Mesodermal cell (in vitro differentiated cells): ENCODE data around the gene SOX21.
"Not testable (repeated sequence)": the region's sequence is repeated elsewhere in the genome, so short reads cannot be mapped to it uniquely, and the experiment has no call there.

Source experiments
- H3K27ac ChIP-seq: 2 replicates; pipeline ENCODE4 v1.7.0; 2013; ENCODE audit warnings: mild to moderate bottlenecking, low read depth, low read length, moderate library complexity; ENCODE audit not compliant: severe bottlenecking
- H3K36me3 ChIP-seq: 2 replicates; pipeline ENCODE4 v1.7.1; 2013; ENCODE audit warnings: mild to moderate bottlenecking, low read length, moderate library complexity; ENCODE audit not compliant: control insufficient read depth, insufficient read depth
- H3K4me1 ChIP-seq: one replicate; pipeline ENCODE4 v1.7.1; 2013; ENCODE audit warnings: mild to moderate bottlenecking, low read length; ENCODE audit not compliant: insufficient read depth, control insufficient read depth, poor library complexity, severe bottlenecking
- H3K4me3 ChIP-seq: 2 replicates; pipeline ENCODE4 v1.7.0; 2013; ENCODE audit warnings: low read length, control low read depth, mild to moderate bottlenecking; ENCODE audit not compliant: insufficient read depth, poor library complexity, severe bottlenecking; ENCODE audit errors: extremely low read depth
- H3K9me3 ChIP-seq: 2 replicates; pipeline ENCODE4 v1.7.1; 2013; ENCODE audit warnings: mild to moderate bottlenecking, low read length, moderate library complexity; ENCODE audit not compliant: control insufficient read depth
- WGBS, 2 experiments: methylation state at CpG; one replicate each; pipeline ENCODE4 v1.1.5; 2013; ENCODE audit warnings: missing lambda C conversion rate in 2 of 2; ENCODE audit not compliant: insufficient coverage in 2 of 2; 5-methylcytosine and 5-hydroxymethylcytosine counted together

Gene SOX21

DNA sequence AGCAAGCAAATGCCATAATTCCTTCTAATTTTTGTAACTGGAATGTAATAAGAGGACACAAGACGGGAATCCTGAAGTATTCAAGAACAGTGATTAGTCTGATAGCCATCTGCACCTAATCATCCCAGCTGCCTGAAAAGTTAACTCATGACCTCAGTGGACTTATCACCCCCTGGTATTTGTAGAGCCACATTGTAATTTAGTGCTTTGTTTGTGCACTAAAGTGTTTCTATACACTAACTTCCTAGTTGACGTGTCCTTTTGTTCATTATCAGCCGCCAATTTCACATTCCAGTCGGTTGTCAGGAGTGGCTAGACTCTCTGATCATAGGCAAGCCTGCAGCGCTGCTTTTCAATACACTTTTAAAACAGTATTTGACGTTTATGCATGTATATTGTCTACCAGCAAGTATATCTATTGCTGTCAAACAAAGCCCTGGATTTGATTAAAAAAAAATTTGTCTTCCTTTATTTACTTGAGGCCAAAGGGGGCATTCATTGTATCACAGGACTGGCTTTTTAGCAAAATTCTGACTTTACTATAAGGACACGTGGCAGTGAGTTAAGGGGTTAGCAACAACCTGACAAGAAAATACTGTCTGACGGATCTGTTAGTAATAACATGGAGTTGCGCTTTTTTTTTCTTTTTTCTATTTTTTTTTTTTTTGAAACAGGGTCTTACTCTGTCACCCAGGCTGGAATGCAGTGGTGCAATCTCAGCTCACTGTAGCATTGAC, 10.4 kb upstream of the SOX21 start:
- Histone ChIP-seq H3K27ac (no peak overlapping the region), H3K36me3 (no peaks in the 10 kb centered on the region), H3K4me1 (no peaks in the 10 kb centered on the region), H3K4me3 (no peak overlapping the region), H3K9me3 (peaks cover 5% of the 10 kb centered on the region)
- WGBS, 2 experiments = 77 to 84% methylated on average over 3 to 7 of the region's 9 CpGs

DNA sequence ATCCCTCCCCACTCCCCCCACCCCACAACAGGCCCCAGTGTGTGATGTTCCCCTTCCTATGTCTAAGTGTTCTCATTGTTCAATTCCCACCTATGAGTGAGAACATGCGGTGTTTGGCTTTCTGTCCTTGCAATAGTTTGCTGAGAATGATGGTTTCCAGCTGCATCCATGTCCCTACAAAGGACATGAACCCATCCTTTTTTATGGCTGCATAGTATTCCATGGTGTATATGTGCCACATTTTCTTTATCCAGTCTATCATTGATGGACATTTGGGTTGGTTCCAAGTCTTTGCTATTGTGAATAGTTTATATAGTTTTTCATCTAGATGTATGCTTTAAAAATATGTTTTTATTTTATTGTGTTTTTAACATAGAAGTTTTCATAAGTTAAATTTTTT, 6.4 kb upstream of the SOX21 start:
- H3K9me3 ChIP-seq, H3K4me3 ChIP-seq, H3K36me3 ChIP-seq, H3K27ac ChIP-seq, H3K4me1 ChIP-seq: not testable (repeated sequence)
- WGBS, 2 experiments = no CpG with 5 or more reads among the region's 1 CpG

DNA sequence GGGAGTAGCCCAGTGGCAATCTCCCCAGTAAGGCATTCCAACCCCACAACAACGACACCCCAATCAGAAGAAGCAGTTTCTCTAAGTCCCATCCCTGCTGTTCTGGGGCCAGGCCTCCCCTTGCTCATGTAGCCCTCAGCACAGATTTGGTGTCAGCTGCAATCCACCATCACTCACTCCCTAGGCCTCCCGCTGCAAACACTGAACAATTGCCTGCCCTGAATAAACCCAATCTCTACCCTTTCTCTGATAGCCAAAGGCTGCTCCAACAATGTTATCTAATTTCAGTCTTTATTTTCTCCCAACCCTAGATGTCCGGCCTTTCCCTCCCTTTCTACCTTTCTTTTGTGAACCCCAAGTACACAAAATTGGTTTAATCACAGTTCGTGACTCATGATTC, 5.6 kb upstream of the SOX21 start:
- H3K4me1 ChIP-seq = no peaks in the 10 kb centered on the region

DNA sequence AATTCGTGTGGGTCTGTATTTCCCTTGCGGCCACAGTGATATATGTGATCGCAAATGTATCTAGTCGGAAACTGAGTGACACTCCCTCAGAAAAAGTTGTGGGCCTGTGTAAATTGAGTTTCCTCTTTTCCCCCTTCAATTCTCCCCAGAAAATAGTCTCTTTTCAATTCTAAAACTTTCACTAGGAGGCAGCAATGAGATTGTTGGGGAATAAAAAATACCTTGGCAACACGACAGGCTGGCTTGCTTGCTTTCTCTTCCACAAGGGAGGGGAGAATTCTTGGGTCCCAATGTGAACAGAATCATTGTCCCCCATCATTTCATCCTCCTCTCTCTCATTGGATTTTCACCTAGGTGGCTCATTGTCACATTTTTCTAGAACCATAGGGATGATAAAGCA, 3.7 kb upstream of the SOX21 start:
- Histone ChIP-seq H3K4me3 (no peak overlapping the region), H3K4me1 (no peaks in the 10 kb centered on the region)

More for the DNA sequence above, 5.6 kb upstream of the SOX21 start:
- Histone ChIP-seq H3K36me3 (no peaks in the 10 kb centered on the region), H3K9me3 (no peaks in the 10 kb centered on the region), H3K27ac (no peak overlapping the region), H3K4me3 (no peak overlapping the region)
- WGBS, 2 experiments = 76 to 85% methylated on average over 3 of the region's 4 CpGs

DNA sequence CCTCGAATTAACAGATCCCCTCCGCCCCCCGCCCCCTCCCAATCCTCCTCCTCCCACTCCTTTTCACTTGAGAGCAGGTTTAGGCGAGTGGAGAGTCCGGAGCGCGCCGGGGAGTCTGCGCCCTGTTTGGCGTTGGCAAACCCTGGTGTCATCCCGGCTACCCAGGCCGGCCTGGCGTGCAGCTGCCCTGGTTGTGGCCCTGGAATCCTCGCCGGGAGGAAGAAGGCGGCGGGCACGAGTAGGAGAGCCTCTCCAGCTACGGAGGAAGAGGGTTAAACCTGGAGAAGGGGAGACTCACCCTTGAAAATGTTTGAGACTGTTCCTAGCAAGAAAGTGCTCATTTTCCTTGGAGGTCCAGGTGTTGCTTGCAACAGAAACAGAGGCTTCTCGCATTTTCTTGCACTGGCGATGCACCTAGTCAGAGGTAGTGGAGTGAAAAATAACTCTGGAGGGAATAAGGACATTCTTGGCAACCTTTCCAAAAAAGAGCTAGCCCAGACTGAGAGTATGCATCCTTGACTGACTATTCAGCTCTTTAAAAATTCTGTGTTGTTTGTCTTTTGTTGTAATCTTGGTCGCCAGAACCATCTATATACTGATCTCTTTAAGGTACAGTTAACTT, 1.3 kb upstream of the SOX21 start:
- no peak overlapping the region for H3K27ac ChIP-seq
- WGBS, 2 experiments = 2 to 5% methylated on average over 16 to 18 of the region's 22 CpGs

More for the DNA sequence above, 3.7 kb upstream of the SOX21 start:
- H3K36me3 ChIP-seq = no peaks in the 10 kb centered on the region
- no peak overlapping the region for H3K27ac ChIP-seq
- WGBS, 2 experiments = 58% methylated on average over 4 of the region's 5 CpGs; no CpG with 5 or more reads in 1 of the 2 experiments
- no peaks in the 10 kb centered on the region for H3K9me3 ChIP-seq

DNA sequence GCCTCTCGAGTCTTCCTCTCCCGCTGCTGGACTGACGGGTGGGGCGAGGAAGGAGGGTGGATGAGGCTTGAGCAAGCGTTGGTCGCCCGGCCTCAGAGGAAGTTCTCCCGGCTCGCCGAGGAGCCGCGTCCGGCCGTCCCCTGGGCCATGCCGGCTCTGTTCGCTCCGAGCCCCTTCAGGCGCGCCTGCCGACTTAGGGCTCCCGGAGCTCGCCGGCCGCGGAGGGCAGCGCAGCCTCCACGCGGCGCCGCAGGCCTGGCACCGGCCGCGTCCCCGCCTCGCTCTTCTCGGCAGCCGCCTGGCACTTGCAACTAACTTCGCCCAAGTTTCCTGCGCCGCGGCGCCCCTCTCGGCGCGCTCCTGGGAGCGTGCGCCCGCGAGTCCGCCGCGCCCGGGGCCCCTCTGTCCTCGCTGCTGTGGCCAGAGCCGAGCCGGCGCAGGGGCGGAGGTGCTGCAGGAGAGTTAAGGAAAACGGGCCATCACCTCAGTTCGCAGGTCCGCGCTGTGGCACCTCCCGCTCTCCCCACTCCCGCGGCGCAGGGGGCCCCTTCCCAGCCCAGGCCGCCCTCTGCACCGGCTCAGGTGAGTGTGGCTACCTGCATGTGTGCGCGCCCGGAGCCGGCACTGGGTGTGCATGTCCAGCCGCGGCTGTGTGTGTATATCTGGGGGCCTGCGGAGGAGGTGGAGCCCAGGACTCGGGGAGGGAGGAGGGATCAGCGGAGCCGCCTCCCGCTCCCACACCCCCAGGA, 641 bp upstream of the SOX21 start:
- Histone ChIP-seq H3K4me3 (peak overlapping the region; percentile 29), H3K9me3 (no peaks in the 10 kb centered on the region), H3K27ac (no peak overlapping the region), H3K4me1 (no peaks in the 10 kb centered on the region), H3K36me3 (no peaks in the 10 kb centered on the region)
- 0% methylated on average over 43 to 45 of the region's 79 CpGs for WGBS, 2 experiments

More for the DNA sequence above, 1.3 kb upstream of the SOX21 start:
- Histone ChIP-seq H3K9me3 (no peaks in the 10 kb centered on the region), H3K4me3 (peak overlapping the region; percentile 29), H3K36me3 (no peaks in the 10 kb centered on the region), H3K4me1 (no peaks in the 10 kb centered on the region)

DNA sequence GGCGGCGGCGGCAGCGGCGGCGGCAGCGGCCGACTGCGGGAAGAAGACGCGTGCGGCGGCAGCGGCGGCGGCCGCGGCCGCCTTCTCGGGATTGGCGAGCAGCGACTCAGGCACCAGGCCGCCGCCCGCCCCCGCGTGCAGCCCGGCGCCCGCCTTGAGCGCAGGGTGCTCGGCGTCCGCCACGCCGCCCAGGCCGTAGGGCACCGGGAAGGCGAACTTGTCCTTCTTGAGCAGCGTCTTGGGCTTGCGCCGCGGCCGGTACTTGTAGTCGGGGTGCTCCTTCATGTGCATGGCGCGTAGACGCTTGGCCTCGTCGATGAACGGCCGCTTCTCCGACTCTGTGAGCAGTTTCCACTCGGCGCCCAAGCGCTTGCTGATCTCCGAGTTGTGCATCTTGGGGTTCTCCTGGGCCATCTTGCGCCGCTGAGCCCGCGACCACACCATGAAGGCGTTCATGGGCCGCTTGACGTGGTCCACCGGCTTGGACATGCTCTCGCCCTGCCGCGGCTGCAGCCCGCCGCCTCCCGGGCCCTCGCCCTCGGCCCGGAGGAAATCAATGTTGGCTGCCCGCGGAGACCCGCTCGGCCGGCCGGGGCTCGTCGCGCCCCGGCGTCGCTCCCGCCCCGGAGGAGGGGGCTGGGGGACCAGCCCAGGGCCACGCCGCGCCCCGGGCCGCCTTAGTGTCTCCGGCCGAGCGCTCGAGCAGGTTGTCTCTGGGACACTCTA, 621 bp downstream of the SOX21 start:
- 1% methylated on average over 64 to 86 of the region's 97 CpGs for WGBS, 2 experiments
- H3K4me3 ChIP-seq = peak overlapping the region; percentile 29

DNA sequence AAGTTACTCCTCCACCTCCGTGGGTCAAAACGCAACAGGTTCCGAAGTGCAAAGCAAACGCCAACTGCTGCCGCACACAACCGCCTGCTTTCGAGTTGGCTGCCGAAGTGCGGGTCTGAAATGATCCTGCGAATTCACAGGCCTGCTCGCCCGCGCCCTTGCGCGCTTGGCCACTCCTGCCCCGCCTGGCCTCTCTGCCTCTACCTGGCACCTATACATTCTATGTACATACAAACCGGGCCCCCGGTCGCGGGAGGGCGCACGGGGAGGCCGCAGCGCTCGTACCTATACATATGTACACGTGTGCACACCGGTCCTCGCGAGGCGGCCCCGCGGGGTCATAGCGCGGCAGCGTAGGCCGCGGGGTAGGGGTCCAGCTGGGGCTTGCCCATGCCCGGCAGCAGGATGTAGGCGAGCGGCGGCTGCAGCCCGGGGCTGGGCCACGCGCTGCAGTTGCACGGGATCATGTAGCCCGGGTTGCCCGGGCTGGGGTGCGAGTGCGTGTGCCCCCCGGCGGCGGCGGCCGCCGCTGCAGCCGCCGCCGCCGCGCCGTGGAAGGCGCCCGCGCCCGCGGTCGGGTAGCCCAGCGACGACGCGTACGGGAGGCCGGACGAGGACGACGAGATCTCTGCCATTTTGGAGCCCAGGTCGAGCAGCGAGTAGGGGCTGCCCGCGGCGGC, 1.3 kb downstream of the SOX21 start:
- Histone ChIP-seq H3K4me1 (no peaks in the 10 kb centered on the region), H3K36me3 (no peaks in the 10 kb centered on the region), H3K27ac (no peak overlapping the region), H3K9me3 (no peaks in the 10 kb centered on the region), H3K4me3 (no peak overlapping the region)
- whole genome bisulfite sequencing, 2 experiments = 0% methylated on average over 69 to 80 of the region's 81 CpGs

More for the DNA sequence above, 621 bp downstream of the SOX21 start:
- no peaks in the 10 kb centered on the region for H3K9me3 ChIP-seq
- H3K27ac ChIP-seq = no peak overlapping the region
- H3K4me1 ChIP-seq = no peaks in the 10 kb centered on the region
- no peaks in the 10 kb centered on the region for H3K36me3 ChIP-seq

DNA sequence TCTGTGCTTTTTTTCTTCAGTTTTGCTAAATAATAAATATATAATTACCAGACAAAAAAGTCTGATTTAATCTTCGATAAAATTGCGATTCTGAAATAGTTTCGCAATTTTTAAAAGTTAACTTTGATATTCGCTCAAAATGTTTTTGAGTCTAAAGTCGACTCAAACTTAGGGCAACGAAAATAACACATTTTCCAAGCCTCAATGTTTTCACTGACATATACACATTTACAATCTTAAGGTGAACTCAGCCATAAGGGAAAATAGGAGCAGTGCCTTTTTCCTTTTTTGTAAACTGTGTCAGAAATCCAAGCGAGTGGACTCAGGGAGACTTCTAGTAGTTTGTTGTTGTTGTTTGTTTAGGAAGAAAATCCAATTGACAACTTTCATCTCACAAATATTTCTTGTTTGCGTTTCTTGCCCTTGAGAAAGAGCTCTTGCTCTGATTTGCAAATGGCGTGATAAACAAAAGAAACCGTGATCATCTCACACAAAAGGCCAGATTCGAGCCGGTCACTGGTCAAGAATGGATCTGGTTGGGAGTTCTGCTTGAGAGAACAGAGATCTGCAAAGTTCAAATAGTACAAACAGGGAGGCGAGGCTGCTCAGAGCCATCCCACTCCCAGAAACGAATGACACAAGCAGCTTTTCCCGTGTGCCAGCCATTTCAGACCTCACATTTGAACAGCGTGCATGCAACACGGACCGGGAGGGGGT, 2.1 kb downstream of the SOX21 start:
- WGBS, 2 experiments = 0 to 4% methylated on average over 1 to 11 of the region's 18 CpGs
- no peak overlapping the region for H3K27ac ChIP-seq
- H3K4me3 ChIP-seq = no peak overlapping the region

More for the DNA sequence above, 2.1 kb downstream of the SOX21 start:
- H3K9me3 ChIP-seq = no peaks in the 10 kb centered on the region
- no peaks in the 10 kb centered on the region for H3K36me3 ChIP-seq
- no peaks in the 10 kb centered on the region for H3K4me1 ChIP-seq
